NCI-H460 (cell line): ENCODE results near the gene MMP14. TPM values are rescaled to one million over a fixed set of nuclear protein-coding genes. Genes with fewer than 3 reads are reported as not detected.

Experiments used
- DNase-seq: peaks from one replicate; pipeline ENCODE4 v3.0.0-alpha.2; 2016; ENCODE audit warnings: low read depth; ENCODE audit errors: extremely low read depth
- total RNA-seq: library from RNA; depleted of rRNA; stranded (reverse); fragments of >200 nt; shearing (Covaris generic); gene quantifications from 2 replicates; pipeline ENCODE4 v1.2.3, GENCODE V29; 2014

The MMP14 gene
- total RNA-seq, 1 experiment from 2014 or later, result 0.30 TPM

GRCh38 chr14:22882529-22883172 lies 46.3 kb downstream of the MMP14 start:
- DNase-seq, result no peak

GRCh38 chr14:22883173-22883976 lies 47.0 kb downstream of the MMP14 start, which contains the start of gene REM2:
Gene REM2 (plus strand): TSS chr14:22883222. CDS start chr14:22883288, 66 bp downstream.
- DNase-seq, result no peak

- no peak for DNase-seq
These were observed 47.8 kb downstream of the MMP14 start for GRCh38 chr14:22884076-22884737.

- DNase-seq, result no peak
These were observed 48.5 kb downstream of the MMP14 start for GRCh38 chr14:22884738-22885523.

GRCh38 chr14:22885975-22886374 lies 49.6 kb downstream of the MMP14 start:
- no peak for DNase-seq

GRCh38 chr14:22886500-22887259 lies 50.3 kb downstream of the MMP14 start:
- no peak for DNase-seq

- DNase-seq, result peak; percentile 21
These were observed 51.0 kb downstream of the MMP14 start for GRCh38 chr14:22887260-22887989.

- DNase-seq, result no peak
These were observed 51.6 kb downstream of the MMP14 start for GRCh38 chr14:22887990-22888378.

GRCh38 chr14:22888662-22889061 lies 52.3 kb downstream of the MMP14 start:
- DNase-seq, result no peak

GRCh38 chr14:22890416-22890815 lies 54.0 kb downstream of the MMP14 start:
- no peak for DNase-seq

- no peak for DNase-seq
These were observed 56.1 kb downstream of the MMP14 start for GRCh38 chr14:22892488-22892887.

- no peak for DNase-seq
These were observed 57.3 kb downstream of the MMP14 start for GRCh38 chr14:22893706-22894105.

GRCh38 chr14:22895402-22895801 lies 59.0 kb downstream of the MMP14 start:
- DNase-seq, result no peak

GRCh38 chr14:22896356-22896755 lies 60.0 kb downstream of the MMP14 start:
- no peak for DNase-seq

GRCh38 chr14:22896760-22897159 lies 60.4 kb downstream of the MMP14 start:
- no peak for DNase-seq

GRCh38 chr14:22897357-22897756 lies 61.0 kb downstream of the MMP14 start:
- DNase-seq, result no peak
